RWPE1 (cell line): ENCODE measurements around the gene ELAVL3.
"Not testable (repeated sequence)": the region's sequence is repeated elsewhere in the genome, so short reads cannot be mapped to it uniquely, and the experiment has no call there.

Experiments used
- CTCF ChIA-PET: fragments of 350-600 bp; sonication (Branson Sonifier 250); formaldehyde crosslinking; extraction: SDS; loops from one replicate; lab custom pipeline; 2021; lab: Yijun Ruan, JAX
- POLR2A ChIA-PET: fragments of 400-600 bp; formaldehyde crosslinking; extraction: SDS; loops from one replicate; lab custom pipeline; 2020; ENCODE audit warnings: antibody characterized with exemption; ENCODE audit not compliant: low non-redundant PET; lab: Yijun Ruan, JAX
- DNase-seq: peaks from one replicate; pipeline ENCODE4 v3.0.0; 2012; ENCODE audit warnings: low spot score
- H3K27ac ChIP-seq: fragments of 450-650 bp; 2 replicates; pipeline ENCODE4 v1.5.1; 2017
- CTCF ChIP-seq: fragments of 450-650 bp; conservative IDR thresholded peaks from 2 replicates; pipeline ENCODE4 v1.5.1; 2017; ENCODE audit warnings: low read depth, mild to moderate bottlenecking

The ELAVL3 gene

GRCh38 chr19:11414544-11414943 lies 66.3 kb downstream of the ELAVL3 start:
- no peak overlapping the region for H3K27ac ChIP-seq
- POLR2A ChIA-PET = interaction anchor here (0.5 kb wide), 1 partner anchor 18 kb away, joined by 3 read pairs; no protein-coding TSS in a partner anchor
- CTCF ChIA-PET = no interaction called here
- no peak for TF ChIP-seq CTCF
- DNase-seq = no peak

GRCh38 chr19:11410682-11411081 lies 70.2 kb downstream of the ELAVL3 start:
- no peak overlapping the region for H3K27ac ChIP-seq
- CTCF ChIA-PET = no interaction called here
- POLR2A ChIA-PET = no interaction called here
- DNase-seq = no peak
- no peak for TF ChIP-seq CTCF

- TF ChIP-seq CTCF = no peak
- no peak overlapping the region for H3K27ac ChIP-seq
- no peak for DNase-seq
- POLR2A ChIA-PET = no interaction called here
- CTCF ChIA-PET = no interaction called here
These were observed 72.3 kb downstream of the ELAVL3 start for GRCh38 chr19:11408591-11408990.

- not testable (repeated sequence) for DNase-seq, H3K27ac ChIP-seq
- POLR2A ChIA-PET = interaction anchor here (0.6 kb wide), 1 partner anchor 31 kb away, joined by 8 read pairs; no protein-coding TSS in a partner anchor
- CTCF ChIA-PET = interaction anchor here (0.6 to 1.1 kb wide), 2 partner anchors 130 to 928 kb away, joined by 3 read pairs; no protein-coding TSS in a partner anchor
These were observed 74.1 kb downstream of the ELAVL3 start for GRCh38 chr19:11406703-11407236.

GRCh38 chr19:11405846-11406643 lies 74.8 kb downstream of the ELAVL3 start:
- ChIA-PET POLR2A (no interaction called here), CTCF (interaction anchor here (0.6 kb wide), 2 partner anchors 22 to 928 kb away, joined by 3 to 4 read pairs; partner anchors contain the start of gene EPOR)
- no peak for DNase-seq
- H3K27ac ChIP-seq = no peak overlapping the region
- TF ChIP-seq CTCF = no peak

GRCh38 chr19:11404588-11405222 lies 76.1 kb downstream of the ELAVL3 start:
- DNase-seq = no peak
- H3K27ac ChIP-seq = no peak overlapping the region
- POLR2A ChIA-PET = no interaction called here
- CTCF ChIA-PET = interaction anchor here (0.7 kb wide), 1 partner anchor 74 kb away, joined by 6 read pairs; no protein-coding TSS in a partner anchor
- no peak for TF ChIP-seq CTCF
